ENCODE measurements around the gene TAL1.

DNA sequence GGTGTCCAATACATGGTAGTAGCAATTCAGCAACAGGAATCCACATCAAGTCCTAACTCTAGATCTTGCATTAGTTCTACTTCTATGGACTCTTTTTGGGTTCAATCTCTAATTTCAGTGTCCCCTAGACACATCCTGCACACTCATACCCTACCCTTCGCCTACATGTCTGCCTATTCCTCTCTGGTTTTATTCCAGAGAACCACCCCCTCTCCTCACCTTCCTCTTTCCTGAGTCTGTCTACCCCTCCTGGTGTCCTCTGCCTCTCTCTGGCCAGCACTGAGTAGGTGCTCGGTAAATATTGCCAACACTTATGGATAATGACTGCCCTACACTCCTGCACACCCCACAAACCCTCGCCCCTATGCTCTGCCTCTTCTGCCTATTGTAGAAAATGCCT, 9.5 kb downstream of the TAL1 start:
- no peak for TF ChIP-seq SPI1 (IDR thresholded peaks at IDR 0.05; ENCODE audit: low read depth, low read length)
- TF ChIP-seq TAF1 (IDR thresholded peaks at IDR 0.05; ENCODE audit: low read depth, low read length): no peak
- TF ChIP-seq POLR2AphosphoS5 (IDR thresholded peaks at IDR 0.05; ENCODE audit: low read depth, low read length): no peak
